ENCODE data around the gene NRAS.
"Not testable (repeated sequence)": the region's sequence is repeated elsewhere in the genome, so short reads cannot be mapped to it uniquely, and the experiment has no call there.

The NRAS gene

DNA sequence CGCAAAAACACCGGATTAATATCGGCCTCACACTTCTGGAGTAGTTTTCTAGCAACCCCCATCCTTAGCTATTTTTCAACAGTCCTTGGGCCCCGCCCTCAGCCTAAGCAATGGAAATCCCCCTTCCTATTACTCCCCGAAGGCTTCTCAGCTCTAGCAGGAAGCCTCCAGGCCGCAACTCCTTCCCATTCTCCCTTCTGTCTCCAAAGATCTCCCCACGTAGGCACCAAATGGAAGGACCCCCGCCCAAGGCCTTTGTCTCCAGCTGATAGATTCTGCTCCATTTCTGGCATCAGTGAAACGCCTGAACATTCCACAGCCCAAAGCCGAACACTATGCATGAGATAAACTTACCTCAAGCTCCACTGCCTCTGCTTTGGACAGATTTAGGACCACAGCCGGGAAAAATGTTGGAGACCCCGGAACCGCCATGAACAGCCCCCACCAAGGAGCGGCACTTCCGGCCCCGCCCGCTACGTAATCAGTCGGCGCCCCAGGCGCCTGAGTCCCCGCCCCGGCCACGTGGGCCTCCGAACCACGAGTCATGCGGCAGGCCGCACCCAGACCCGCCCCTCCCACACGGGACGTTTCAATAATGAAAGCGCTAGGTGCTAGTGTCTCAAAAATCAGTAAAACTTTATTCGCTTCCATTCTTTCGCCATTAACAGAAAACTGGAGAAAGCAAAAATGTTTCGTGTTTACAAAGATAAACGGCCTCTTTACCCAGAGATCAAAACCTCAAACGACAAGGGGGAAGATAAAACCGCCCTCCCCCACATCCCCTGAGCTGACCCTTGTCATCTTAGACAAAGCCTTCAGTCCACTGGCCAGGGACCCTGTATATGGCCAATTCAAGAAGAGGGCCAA, at the start of gene NRAS:
NRAS (minus strand) TSS at position 468 of the 867 bp plus-strand sequence. CDS start 611 bp downstream, outside the sequence.
- DNase-seq = peak; percentile 87

- DNase-seq = no peak
These were observed 48.1 kb upstream of the NRAS start for GRCh38 chr1:114764689-114765088.

DNA sequence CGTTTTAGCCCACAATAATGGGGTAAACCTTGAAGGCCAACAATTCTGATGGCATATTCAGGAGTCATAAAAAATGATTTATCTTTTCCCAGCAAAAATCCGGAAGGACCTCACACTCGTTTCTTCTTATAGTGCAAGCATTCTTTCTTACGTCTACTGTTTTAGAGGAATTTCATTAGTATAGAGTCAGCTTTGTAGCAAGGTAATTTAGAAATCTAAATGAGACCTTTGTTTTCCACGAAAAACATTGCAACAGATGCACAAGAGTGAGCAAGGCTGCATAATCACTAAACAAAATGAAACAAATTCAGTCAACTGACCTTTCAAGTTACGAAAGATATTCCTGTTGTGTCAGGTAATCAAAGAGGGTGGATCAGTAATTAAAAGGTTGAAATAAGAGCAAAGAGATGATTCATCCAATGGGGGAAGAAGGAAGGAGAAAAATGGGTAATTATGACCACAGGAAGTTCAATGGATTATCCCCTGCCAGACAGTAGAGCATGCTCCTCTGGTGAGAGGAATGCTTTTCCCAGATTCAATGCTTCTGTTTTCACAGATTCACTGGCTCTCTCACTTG, 41.8 kb upstream of the NRAS start:
- peak; percentile 25 for DNase-seq

DNA sequence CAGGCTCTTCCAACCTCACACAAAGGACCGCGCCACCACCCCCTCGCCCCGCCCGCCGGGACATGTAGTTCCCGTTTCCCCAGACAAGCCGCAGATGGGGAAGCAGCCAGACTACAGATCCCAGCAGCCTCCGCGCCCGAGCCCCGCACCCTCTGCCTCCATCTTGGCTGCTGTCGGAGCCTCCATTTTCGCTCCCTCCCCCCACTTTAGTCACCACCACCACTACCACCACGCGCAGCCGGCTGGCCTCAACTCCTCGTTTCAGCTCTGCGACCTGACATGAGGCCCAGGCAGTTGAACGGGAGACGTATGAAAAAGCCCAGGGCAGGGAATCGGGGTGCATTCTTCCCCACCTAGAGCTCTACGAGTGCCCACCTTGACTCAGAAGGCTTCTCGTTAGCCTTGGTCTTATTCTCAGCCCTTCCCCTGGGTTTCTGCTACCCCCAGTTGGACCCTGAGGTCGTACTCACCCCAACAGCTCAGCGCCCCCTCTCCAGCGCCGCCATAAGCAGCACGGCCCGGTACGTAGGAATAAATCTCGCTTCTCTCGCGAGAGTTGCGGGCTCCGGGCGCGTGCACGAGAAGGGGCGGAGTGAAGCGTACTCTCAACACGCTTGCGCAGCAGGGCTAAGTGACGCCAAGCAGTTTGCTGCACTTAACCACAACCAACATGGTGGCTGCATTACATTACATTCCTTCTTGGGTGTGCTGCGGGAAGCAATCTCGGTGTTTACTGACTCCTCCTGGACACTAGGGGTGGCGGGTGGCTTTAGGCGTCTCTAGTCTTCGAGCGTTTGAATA, 41.1 kb upstream of the NRAS start, which contains the start of gene CSDE1:
CSDE1 (minus strand) TSS at position 530 of the 801 bp plus-strand sequence. CDS start 18,094 bp downstream, outside the sequence.
- peak; percentile 98 for DNase-seq

GRCh38 chr1:114756949-114757454, 40.4 kb upstream of the NRAS start:
- DNase-seq = peak; percentile 52

GRCh38 chr1:114756009-114756892, 39.7 kb upstream of the NRAS start:
- DNase-seq = no peak

DNA sequence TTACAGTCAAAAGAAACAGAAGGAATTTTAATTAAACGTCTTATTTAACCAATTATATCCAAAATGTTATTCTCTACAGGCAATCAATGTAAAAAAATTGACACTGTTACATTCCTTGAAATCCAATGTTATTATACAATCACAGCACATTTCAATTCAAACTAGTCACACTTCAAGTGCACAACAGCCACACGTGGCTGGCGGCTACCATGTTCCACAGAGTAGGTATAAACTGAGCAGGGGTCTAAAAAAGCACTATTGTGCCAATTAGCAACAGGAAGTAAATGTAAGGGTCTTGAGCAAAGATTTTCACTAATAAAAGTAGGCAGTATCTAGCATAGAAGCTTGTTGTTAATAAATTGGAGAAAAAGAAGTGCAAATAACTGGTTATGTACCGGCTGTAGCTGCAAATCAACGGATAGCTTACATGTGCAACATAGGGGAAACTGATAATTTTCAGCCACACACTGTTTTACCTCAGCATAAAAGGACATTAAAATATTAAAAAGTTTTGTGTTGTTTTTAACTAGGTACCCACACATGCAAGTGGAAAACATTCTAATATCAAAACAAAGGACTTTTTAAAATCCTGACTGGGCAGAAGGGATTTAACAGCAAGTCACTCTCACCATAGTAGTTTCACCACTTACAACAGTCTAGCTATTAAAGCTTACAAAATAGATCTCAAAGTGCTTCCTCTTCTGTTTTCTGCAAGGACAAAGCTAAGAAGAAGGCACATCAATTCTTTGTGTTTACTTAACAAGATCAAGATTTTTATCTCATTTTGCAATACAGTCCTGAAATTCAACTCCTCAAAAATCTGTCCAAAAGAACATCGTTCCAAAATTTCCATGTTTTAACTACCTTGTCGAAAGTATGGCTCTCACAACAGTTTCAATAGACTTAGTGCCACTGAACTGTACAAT, 38.7 kb upstream of the NRAS start:
- DNase-seq = peak; percentile 22

- DNase-seq = not testable (repeated sequence)
These were observed 37.1 kb upstream of the NRAS start for GRCh38 chr1:114753702-114754101.

DNA sequence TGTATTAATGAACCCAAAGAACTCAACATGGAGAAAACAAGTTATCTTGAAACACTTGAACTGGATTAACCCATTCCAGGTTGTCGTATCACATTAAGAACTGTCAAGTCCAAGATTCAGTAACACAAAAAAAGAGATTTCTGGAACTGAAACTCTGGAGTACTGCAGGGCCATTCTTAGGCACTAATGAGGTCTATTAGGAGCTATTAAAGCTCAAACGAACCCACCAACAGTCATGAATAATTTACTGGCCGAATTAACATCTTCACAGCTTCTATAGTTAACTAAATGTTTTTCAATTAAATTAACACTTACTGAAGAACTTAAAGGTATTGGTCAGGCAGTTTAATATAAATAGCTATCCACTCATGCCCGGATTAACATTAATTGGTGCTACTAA, 36.6 kb upstream of the NRAS start:
- no peak for DNase-seq

DNA sequence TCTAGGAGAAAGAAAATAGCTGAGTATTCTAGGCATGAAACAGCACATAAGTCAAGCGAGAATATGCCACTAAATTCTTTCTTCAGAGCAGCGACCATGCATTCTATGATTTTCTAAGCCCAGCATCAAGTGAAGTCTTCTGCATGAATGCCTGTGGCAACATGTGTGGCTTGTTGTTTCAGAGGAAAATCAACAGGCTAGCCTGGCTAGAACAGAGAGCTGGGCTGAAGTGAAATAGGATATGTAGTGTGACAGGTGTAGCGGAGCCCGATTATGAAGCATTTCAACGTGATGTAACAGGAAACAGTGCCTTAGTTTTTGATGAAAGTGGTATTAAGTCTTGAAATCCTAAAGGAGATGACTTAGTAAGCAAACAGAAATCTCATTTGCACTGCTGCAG, 34.2 kb upstream of the NRAS start:
- no peak for DNase-seq

DNA sequence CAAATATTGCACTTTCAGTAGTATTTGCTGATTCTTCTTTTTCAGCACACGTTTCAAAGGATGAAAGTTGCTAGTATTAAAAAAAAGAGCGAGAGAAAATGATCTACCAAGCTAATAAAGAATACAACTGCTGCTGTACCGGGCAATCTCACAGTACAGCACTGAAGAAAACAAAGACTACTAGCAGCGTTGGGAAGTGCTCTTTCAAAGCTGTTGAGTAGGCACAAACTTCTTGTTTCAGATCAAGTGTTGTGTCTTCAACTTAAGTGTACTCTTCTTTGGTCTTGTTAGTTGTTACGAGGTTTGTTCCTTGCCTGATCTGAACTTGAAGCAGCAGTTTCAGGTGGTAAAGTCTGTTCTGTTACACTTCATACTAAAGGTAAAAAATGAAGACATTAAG, 33.3 kb upstream of the NRAS start:
- no peak for DNase-seq

GRCh38 chr1:114746450-114747121, 30.0 kb upstream of the NRAS start:
- no peak for DNase-seq

- peak; percentile 15 for DNase-seq
These were observed 28.7 kb upstream of the NRAS start for GRCh38 chr1:114745291-114745690.

GRCh38 chr1:114741963-114742746, 25.6 kb upstream of the NRAS start:
- DNase-seq = no peak

DNA sequence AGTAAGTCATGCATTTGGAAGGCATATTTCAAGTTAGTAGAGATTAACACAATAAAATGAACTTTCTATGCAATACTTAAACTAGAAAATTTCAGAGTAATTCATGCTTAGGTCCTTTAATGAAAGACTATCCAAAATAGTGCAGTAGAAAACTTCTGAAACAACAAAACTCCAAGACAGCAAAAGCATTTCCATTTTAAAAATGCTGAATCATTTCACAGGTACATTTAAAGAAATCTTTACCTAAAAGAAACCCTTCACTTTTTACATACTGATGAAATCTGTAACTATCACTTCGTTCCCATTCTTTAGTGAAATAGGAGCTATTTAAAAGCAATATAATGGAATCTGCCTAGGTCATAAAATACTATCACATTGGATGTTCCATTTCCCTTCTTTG, 23.8 kb upstream of the NRAS start:
- DNase-seq = no peak

GRCh38 chr1:114737314-114737849, 20.8 kb upstream of the NRAS start:
- DNase-seq = no peak

DNA sequence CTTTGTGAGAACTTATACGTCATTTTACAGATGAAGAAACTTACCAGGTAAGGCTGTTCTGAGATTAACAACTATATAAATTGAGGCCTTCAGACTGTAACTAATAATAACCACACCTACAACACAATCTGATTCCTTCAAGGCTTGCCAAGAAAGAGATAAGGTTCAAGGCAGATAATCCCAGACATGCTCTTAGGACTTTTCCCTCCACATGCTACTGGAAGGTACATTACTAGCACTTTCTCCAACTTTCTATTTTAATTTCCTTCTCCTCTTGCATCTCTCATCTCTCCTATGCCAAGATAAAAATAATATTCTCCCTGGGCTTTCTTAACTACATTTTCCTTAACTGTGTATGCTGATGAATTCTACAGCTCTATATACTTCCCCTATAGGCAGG, 18.9 kb upstream of the NRAS start:
- DNase-seq = no peak

DNA sequence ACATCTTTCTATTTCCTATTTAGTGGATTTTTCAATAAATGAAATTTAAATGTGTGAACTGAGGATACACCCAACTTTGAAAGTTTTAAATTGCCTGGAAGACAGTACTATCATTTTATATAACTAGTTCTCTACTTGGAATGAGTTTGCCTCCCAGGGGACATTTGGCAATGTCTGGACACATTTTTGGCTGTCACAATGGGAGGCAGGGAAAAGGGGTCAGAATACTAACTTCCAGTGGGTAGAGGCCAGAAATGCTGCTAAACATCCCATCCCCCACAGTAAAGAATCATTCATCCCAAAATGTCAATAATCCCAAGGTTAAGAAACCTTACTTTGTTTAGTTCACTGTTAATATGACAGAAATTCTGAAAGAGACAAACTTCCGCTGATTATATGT, 13.2 kb upstream of the NRAS start:
- DNase-seq = no peak

GRCh38 chr1:114728553-114728952, 12.0 kb upstream of the NRAS start:
- DNase-seq = no peak
